ENCODE data around the gene CELA2B.
"Not testable (repeated sequence)": the region's sequence is repeated elsewhere in the genome, so short reads cannot be mapped to it uniquely, and the experiment has no call there.

CELA2B gene

GRCh38 chr1:15475752-15476314 lies at the start of gene CELA2B:
CELA2B (plus strand) TSS chr1:15476104; CDS start chr1:15476126, 22 bp downstream.
- TF ChIP-seq YY1 (IDR thresholded peaks at IDR 0.05; ENCODE audit: insufficient read depth, insufficient read length) (no peak), SUZ12 (IDR thresholded peaks at IDR 0.05; ENCODE audit: extremely low read depth, insufficient read depth, insufficient read length) (no peak), ZNF274 (IDR thresholded peaks at IDR 0.05; ENCODE audit: low read depth, low read length) (no peak)
- no peak for DNase-seq (ENCODE audit: low read depth, low spot score)

GRCh38 chr1:15426492-15427279 lies 49.2 kb upstream of the CELA2B start:
- H3K9me3 ChIP-seq (ENCODE audit: insufficient read depth, low read length): no peaks in the 10 kb centered on the region
- no peak for DNase-seq (ENCODE audit: low read depth, low spot score)
- TF ChIP-seq ZNF274 (IDR thresholded peaks at IDR 0.05; ENCODE audit: low read depth, low read length): no peak
- no peak for TF ChIP-seq SUZ12 (IDR thresholded peaks at IDR 0.05; ENCODE audit: extremely low read depth, insufficient read depth, insufficient read length)
- no peak for TF ChIP-seq YY1 (IDR thresholded peaks at IDR 0.05; ENCODE audit: insufficient read depth, insufficient read length)
- no peak overlapping the region for H3K4me3 ChIP-seq (ENCODE audit: insufficient read length, low read depth)
- H3K9ac ChIP-seq (ENCODE audit: insufficient read length, low read depth): peak overlapping the region; percentile 3
- peaks cover 8% of the 10 kb centered on the region for H3K4me1 ChIP-seq (ENCODE audit: insufficient read depth, insufficient read length)
- peaks cover 36% of the 10 kb centered on the region for H3K36me3 ChIP-seq (ENCODE audit: insufficient read depth, insufficient read length, low read length)
- H3K27me3 ChIP-seq (ENCODE audit: insufficient read depth, insufficient read length): no peaks in the 10 kb centered on the region

More at GRCh38 chr1:15475752-15476314, at the start of gene CELA2B:
- Histone ChIP-seq H3K27me3 (ENCODE audit: insufficient read depth, insufficient read length) (no peaks in the 10 kb centered on the region), H3K4me1 (ENCODE audit: insufficient read depth, insufficient read length) (no peaks in the 10 kb centered on the region), H3K4me3 (ENCODE audit: insufficient read length, low read depth) (no peak within 1 kb of the TSS), H3K9ac (ENCODE audit: insufficient read length, low read depth) (no peak within 1 kb of the TSS), H3K9me3 (ENCODE audit: insufficient read depth, low read length) (no peaks in the 10 kb centered on the region), H3K36me3 (ENCODE audit: insufficient read depth, insufficient read length, low read length) (no peaks in the 10 kb centered on the region)

DNA sequence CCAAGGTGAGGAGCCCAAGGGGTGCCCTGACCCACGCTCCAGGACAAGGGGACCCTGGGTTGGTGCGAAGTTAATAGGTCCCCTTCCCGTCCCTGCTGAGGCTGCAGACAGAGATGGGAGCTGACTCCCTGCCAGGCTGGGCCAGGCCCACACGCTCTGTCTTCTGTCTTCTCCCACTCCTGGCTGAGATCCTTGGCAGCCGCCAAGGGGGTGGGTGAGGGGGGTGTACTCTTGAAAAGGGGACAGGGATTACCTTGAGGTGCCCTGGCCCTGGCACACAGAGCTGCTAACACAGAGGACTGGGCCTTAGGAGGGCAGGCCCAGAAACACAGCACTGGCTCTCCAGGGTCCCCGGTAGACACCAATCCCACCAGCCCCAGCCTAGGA lies 48.6 kb upstream of the CELA2B start:
- no peak overlapping the region for H3K9ac ChIP-seq (ENCODE audit: insufficient read length, low read depth)
- no peak overlapping the region for H3K4me3 ChIP-seq (ENCODE audit: insufficient read length, low read depth)
- DNase-seq (ENCODE audit: low read depth, low spot score): no peak
- H3K36me3 ChIP-seq (ENCODE audit: insufficient read depth, insufficient read length, low read length): peaks cover 36% of the 10 kb centered on the region
- H3K4me1 ChIP-seq (ENCODE audit: insufficient read depth, insufficient read length): peaks cover 8% of the 10 kb centered on the region
- H3K9me3 ChIP-seq (ENCODE audit: insufficient read depth, low read length): no peaks in the 10 kb centered on the region
- no peaks in the 10 kb centered on the region for H3K27me3 ChIP-seq (ENCODE audit: insufficient read depth, insufficient read length)
- TF ChIP-seq ZNF274 (IDR thresholded peaks at IDR 0.05; ENCODE audit: low read depth, low read length) (no peak), YY1 (IDR thresholded peaks at IDR 0.05; ENCODE audit: insufficient read depth, insufficient read length) (no peak), SUZ12 (IDR thresholded peaks at IDR 0.05; ENCODE audit: extremely low read depth, insufficient read depth, insufficient read length) (no peak)

DNA sequence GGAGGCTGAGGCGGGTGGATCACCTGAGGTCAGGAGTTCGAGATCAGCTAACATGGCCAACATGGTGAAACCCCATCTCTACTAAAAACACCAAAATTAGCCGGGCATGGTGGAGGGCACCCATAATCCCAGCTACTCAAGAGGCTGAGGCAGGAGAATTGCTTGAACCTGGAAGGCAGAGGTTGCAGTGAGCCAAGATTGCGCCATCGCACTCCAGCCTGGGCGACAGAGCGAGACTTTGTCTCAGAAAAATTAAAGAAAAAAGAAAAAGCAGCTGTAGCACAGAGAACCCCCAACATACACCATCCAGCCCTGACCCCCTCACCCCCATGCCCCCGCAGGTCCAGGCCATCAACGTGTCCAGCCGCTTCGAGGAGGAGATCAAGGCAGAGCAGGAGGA lies 47.7 kb upstream of the CELA2B start:
- not testable (repeated sequence) for H3K9ac ChIP-seq (ENCODE audit: insufficient read length, low read depth); H3K9me3 ChIP-seq (ENCODE audit: insufficient read depth, low read length); DNase-seq (ENCODE audit: low read depth, low spot score); H3K27me3 ChIP-seq (ENCODE audit: insufficient read depth, insufficient read length); H3K4me3 ChIP-seq (ENCODE audit: insufficient read length, low read depth)
- Histone ChIP-seq H3K36me3 (ENCODE audit: insufficient read depth, insufficient read length, low read length) (peaks cover 36% of the 10 kb centered on the region), H3K4me1 (ENCODE audit: insufficient read depth, insufficient read length) (peaks cover 11% of the 10 kb centered on the region)

GRCh38 chr1:15428815-15429435 lies 47.0 kb upstream of the CELA2B start:
- Histone ChIP-seq H3K36me3 (ENCODE audit: insufficient read depth, insufficient read length, low read length) (peaks cover 36% of the 10 kb centered on the region), H3K9me3 (ENCODE audit: insufficient read depth, low read length) (no peaks in the 10 kb centered on the region), H3K27me3 (ENCODE audit: insufficient read depth, insufficient read length) (no peaks in the 10 kb centered on the region), H3K4me1 (ENCODE audit: insufficient read depth, insufficient read length) (peaks cover 11% of the 10 kb centered on the region), H3K4me3 (ENCODE audit: insufficient read length, low read depth) (no peak overlapping the region), H3K9ac (ENCODE audit: insufficient read length, low read depth) (no peak overlapping the region)
- TF ChIP-seq YY1 (IDR thresholded peaks at IDR 0.05; ENCODE audit: insufficient read depth, insufficient read length): no peak
- TF ChIP-seq SUZ12 (IDR thresholded peaks at IDR 0.05; ENCODE audit: extremely low read depth, insufficient read depth, insufficient read length): no peak
- no peak for TF ChIP-seq ZNF274 (IDR thresholded peaks at IDR 0.05; ENCODE audit: low read depth, low read length)
- DNase-seq (ENCODE audit: low read depth, low spot score): no peak

DNA sequence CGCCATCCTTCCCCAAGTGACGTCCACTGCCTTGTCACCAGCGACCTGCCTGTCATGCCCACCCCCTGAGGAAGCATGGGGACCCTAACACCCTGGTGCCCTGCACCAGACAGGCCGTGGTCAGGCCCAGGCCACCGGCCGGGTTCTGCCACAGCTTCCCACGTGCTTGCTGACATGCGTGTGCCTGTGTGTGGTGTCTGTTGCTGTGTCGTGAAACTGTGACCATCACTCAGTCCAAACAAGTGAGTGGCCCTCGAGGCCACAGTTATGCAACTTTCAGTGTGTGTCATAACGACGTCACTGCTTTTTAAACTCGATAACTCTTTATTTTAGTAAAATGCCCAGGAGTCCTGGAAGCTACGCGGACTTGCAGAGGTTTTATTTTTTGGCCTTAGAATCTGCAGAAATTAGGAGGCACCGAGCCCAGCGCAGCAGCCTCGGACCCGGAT lies 46.2 kb upstream of the CELA2B start:
- Histone ChIP-seq H3K27me3 (ENCODE audit: insufficient read depth, insufficient read length) (no peaks in the 10 kb centered on the region), H3K4me1 (ENCODE audit: insufficient read depth, insufficient read length) (peaks cover 11% of the 10 kb centered on the region), H3K9me3 (ENCODE audit: insufficient read depth, low read length) (no peaks in the 10 kb centered on the region), H3K4me3 (ENCODE audit: insufficient read length, low read depth) (no peak overlapping the region), H3K36me3 (ENCODE audit: insufficient read depth, insufficient read length, low read length) (peaks cover 36% of the 10 kb centered on the region), H3K9ac (ENCODE audit: insufficient read length, low read depth) (no peak overlapping the region)
- no peak for DNase-seq (ENCODE audit: low read depth, low spot score)
- TF ChIP-seq YY1 (IDR thresholded peaks at IDR 0.05; ENCODE audit: insufficient read depth, insufficient read length) (no peak), ZNF274 (IDR thresholded peaks at IDR 0.05; ENCODE audit: low read depth, low read length) (no peak), SUZ12 (IDR thresholded peaks at IDR 0.05; ENCODE audit: extremely low read depth, insufficient read depth, insufficient read length) (no peak)

Data from NT2/D1 (cell line).